IMR-90 (cell line): Measurements from ENCODE around the gene TSSC4.

ENCODE experiments used
- CEBPB ChIP-seq: IDR thresholded peaks from 2 replicates; pipeline ENCODE4 v1.6.1; 2012; ENCODE audit warnings: low read depth, low read length, improper control_type of control experiment
- CTCF ChIP-seq: conservative IDR thresholded peaks from 2 replicates; pipeline ENCODE4 v1.5.1; 2012; ENCODE audit warnings: mild to moderate bottlenecking, low read depth, low read length, improper control_type of control experiment
- POLR2A ChIP-seq: IDR thresholded peaks from 2 replicates; pipeline ENCODE4 v1.6.1; 2012; ENCODE audit warnings: mild to moderate bottlenecking, low read depth, low read length
- RAD21 ChIP-seq: IDR thresholded peaks from 2 replicates; pipeline ENCODE4 v1.6.1; 2012; ENCODE audit warnings: low read length, improper control_type of control experiment
- RFX5 ChIP-seq: IDR thresholded peaks from 2 replicates; pipeline ENCODE4 v1.8.0; 2012; ENCODE audit warnings: low read depth, mild to moderate bottlenecking, low read length, moderate library complexity
- TF ChIP-seq, protein P1 (sequence below): fragments of 150-350 bp; IDR thresholded peaks from 2 replicates; pipeline ENCODE4 v1.6.1; 2017; ENCODE audit warnings: mild to moderate bottlenecking, antibody characterized with exemption, low read length, low read depth

GRCh38 chr11:2451916-2452315, 51.4 kb downstream of the TSSC4 start:
- TF ChIP-seq POLR2A, result no peak
- TF ChIP-seq, protein P1, sequence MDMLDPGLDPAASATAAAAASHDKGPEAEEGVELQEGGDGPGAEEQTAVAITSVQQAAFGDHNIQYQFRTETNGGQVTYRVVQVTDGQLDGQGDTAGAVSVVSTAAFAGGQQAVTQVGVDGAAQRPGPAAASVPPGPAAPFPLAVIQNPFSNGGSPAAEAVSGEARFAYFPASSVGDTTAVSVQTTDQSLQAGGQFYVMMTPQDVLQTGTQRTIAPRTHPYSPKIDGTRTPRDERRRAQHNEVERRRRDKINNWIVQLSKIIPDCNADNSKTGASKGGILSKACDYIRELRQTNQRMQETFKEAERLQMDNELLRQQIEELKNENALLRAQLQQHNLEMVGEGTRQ, result no peak
- TF ChIP-seq RFX5, result no peak
- no peak for TF ChIP-seq CTCF
- TF ChIP-seq CEBPB, result no peak
- no peak for TF ChIP-seq RAD21
